ENCODE results near the gene FLNA. TPM values are rescaled to one million over a fixed set of nuclear protein-coding genes. Genes with fewer than 3 reads are reported as not detected.
"Not testable (repeated sequence)": the region's sequence is repeated elsewhere in the genome, so short reads cannot be mapped to it uniquely, and the experiment has no call there.

FLNA gene
- total RNA-seq, 2 donors from 2014 or later: 230 to 308 TPM

DNA sequence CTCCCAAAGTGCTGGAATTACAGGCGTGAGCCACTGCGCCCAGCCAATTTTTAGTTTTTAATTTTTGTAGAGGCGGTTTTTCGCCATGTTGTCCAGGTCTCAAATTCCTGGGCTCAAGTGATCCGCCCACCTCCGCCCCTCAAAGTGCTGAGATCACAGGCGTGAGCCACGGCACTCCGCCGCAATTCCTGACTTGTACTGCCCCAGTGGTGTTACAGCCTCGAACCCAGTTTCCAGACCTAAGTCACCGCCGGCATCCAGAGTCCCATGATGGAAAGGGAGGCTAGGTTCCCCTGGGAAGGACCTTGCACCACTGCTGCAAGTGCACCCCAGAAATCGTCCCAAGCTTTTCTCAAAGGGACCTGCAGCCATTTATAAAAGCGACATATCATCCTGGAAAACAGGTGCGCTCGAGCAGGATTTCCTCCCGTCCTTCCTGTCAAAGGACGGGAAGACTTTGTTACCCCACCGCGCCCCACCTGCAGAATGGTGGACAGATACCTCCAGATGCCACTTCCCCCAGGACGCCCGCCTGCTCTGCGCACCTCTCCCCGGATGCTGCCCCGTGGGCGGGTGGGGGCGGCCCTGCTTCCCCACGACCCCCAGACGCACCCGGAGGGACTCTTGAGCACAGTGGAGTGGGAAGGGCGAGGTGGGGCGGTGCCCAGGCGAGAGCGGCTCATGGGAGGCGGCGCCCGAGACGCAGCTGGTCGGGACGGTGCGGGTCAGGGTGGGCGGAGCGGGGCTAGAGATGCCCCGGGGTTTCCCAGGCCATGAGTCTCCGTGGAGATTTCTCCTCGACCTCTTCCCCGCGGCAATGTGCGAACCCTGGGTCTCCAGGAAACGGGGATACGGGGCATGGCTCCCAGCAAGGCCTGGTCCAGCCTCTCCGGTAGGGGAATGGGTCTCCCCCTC, 22.8 kb upstream of the FLNA start:
- Histone ChIP-seq H3K27me3 (no peaks in the 10 kb centered on the region), H3K36me3 (replicated peaks in 1 of 2; ENCODE audit: insufficient read depth in 1 of 2, low read depth in 2 of 2) (no peaks in the 10 kb centered on the region), H3K4me1 (peaks cover 20% of the 10 kb centered on the region), H3K4me3 (no peak overlapping the region), H3K9me3 (no peaks in the 10 kb centered on the region), H3K27ac (peak overlapping the region; percentile 89 to 99 (median 98))
- peak; percentile 81 to 86 (median 84) for DNase-seq
- TF ChIP-seq, protein P1, sequence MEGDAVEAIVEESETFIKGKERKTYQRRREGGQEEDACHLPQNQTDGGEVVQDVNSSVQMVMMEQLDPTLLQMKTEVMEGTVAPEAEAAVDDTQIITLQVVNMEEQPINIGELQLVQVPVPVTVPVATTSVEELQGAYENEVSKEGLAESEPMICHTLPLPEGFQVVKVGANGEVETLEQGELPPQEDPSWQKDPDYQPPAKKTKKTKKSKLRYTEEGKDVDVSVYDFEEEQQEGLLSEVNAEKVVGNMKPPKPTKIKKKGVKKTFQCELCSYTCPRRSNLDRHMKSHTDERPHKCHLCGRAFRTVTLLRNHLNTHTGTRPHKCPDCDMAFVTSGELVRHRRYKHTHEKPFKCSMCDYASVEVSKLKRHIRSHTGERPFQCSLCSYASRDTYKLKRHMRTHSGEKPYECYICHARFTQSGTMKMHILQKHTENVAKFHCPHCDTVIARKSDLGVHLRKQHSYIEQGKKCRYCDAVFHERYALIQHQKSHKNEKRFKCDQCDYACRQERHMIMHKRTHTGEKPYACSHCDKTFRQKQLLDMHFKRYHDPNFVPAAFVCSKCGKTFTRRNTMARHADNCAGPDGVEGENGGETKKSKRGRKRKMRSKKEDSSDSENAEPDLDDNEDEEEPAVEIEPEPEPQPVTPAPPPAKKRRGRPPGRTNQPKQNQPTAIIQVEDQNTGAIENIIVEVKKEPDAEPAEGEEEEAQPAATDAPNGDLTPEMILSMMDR (IDR thresholded peaks at IDR 0.05): no peak
- peak; percentile 43 to 60 (median 56) for TF ChIP-seq POLR2A (IDR thresholded peaks at IDR 0.05)
- peak; percentile 75 for ATAC-seq
- intact Hi-C loops (cut with DNase I): no loop called here
- 4 to 27% methylated on average over 2 to 44 of the region's 53 CpGs for WGBS, 2 donors

DNA sequence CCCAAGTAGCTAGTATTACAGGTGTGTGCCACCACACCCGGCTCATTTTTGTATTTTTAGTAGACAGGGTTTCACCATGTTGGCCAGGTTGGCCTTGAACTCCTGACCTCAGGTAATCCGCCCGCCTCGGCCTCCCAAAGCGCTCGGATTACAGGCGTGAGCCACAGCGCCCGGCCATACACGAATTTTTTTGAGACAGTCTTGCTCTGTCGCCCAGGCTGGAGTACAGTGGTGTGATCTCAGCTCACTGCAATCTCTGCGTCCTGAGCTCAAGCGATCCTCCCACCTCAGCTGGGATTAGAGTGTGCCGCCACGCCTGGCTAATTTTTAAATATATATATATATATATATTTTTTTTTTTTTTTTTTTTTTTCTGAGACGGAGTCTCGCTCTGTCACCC, 21.9 kb upstream of the FLNA start:
- H3K27me3 ChIP-seq; ATAC-seq; H3K36me3 ChIP-seq (replicated peaks in 1 of 2; ENCODE audit: insufficient read depth in 1 of 2, low read depth in 2 of 2); H3K9me3 ChIP-seq; H3K4me3 ChIP-seq; intact Hi-C loops (cut with DNase I): not testable (repeated sequence)
- peak; percentile 37 to 50 (median 46) for DNase-seq
- H3K27ac ChIP-seq: peak overlapping the region; percentile 89 to 99 (median 98)
- WGBS, 2 donors: 60 to 72% methylated on average over 6 to 8 of the region's 17 CpGs
- H3K4me1 ChIP-seq: peaks cover 18% of the 10 kb centered on the region

DNA sequence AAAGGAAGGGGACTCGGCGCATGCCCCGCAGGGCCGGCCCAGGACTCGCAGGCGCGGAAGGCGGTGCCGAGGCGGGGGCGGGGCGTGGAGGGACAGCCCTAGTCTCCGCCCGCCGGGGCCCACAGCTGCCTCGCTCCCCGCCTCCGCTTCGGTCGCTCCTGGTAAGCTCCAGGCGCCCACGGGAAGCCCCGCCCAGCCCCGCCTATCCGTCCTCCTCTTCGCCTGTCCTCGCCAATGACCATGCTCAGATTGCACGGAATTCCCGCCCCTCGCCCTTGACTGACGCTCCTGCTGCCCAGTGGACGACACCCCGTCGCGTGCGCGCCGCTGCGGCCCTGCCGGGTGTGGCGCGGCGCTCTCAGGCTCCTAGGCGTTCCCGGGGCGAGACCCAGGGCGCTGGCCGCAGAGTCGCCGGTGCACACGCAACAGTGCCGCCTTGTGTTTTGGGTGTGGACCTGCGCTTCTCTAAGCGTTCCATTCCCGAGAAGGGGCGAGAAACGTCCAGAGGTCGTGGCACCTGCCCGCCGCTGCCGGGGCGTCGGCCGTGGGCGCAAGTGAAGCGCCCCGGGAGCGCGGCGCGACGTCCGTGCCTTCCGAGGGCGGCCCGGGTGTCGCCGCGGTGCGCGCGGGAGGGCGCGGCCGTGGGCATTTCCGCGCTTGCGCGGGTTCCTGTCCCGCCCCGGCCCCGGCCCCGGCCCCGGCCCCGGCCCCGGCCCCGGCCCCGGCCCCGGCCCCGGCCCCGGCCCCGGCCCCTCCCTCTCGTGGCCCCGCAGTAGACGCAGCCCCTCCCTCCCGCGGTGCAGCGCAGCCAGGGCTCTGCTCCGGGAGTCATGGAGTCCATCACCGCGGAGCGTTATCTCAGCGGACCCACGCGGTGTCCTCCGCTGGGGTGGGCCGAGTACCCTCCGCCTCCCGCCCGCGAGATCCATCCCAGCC, 15.6 kb upstream of the FLNA start:
- 0% methylated on average over 10 of the region's 121 CpGs; no CpG with 5 or more reads in 1 of the 2 donors for WGBS, 2 donors
- H3K4me1 ChIP-seq; H3K9me3 ChIP-seq; H3K4me3 ChIP-seq; intact Hi-C loops (cut with DNase I); H3K36me3 ChIP-seq (replicated peaks in 1 of 2; ENCODE audit: insufficient read depth in 1 of 2, low read depth in 2 of 2); H3K27me3 ChIP-seq: not testable (repeated sequence)
- H3K27ac ChIP-seq: peak overlapping the region in 2 of 4 donors; percentile 44 to 73
- DNase-seq (peak in 1 of 4 donors; percentile 14), ATAC-seq (peak; percentile 91)

DNA sequence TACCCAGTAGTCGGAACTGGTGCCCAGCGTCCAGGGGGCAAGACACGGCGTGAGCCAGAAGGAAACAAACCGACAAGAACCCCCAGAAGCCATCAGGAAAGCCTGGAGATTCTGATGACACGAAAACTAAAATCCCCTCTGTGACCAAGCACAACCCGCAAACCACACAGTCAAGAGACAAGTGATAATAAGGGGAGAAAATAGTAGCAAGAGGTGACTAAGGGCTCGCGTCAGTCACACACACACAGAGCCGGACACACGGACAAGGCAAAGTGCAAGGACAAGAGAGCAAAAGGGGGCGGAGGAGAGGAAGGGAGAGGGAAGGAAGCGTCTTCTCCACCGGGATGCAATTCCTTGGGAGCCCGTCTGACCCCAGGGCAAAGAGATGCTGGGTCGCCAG, 14.2 kb upstream of the FLNA start:
- H3K4me1 ChIP-seq; H3K4me3 ChIP-seq; ATAC-seq; H3K27ac ChIP-seq; DNase-seq; H3K27me3 ChIP-seq; intact Hi-C loops (cut with DNase I); H3K9me3 ChIP-seq; H3K36me3 ChIP-seq (replicated peaks in 1 of 2; ENCODE audit: insufficient read depth in 1 of 2, low read depth in 2 of 2): not testable (repeated sequence)
- WGBS, 2 donors: no CpG with 5 or more reads among the region's 16 CpGs

DNA sequence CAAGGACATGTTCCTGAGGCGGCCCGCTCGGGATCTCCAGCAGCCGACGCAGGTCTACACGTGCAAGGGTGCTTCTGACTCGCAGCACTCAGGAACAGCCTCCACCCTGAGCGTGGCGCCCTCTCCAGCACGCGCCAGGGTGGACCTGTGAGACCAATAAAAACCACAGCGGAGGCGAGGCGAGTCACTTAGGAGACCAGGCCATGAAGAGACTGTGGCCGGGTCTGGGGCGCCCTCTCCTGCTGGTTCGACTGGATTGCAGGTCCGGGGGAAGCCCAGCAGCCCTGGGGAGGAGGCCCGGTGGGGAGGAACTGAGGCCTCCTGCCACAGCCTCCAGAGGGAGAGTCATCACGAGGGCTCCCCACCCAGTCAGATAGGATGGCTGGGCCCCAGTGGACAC, 13.7 kb upstream of the FLNA start:
- intact Hi-C loops (cut with DNase I); H3K27ac ChIP-seq; H3K9me3 ChIP-seq; DNase-seq; H3K27me3 ChIP-seq; H3K36me3 ChIP-seq (replicated peaks in 1 of 2; ENCODE audit: insufficient read depth in 1 of 2, low read depth in 2 of 2); H3K4me3 ChIP-seq; H3K4me1 ChIP-seq: not testable (repeated sequence)
- no CpG with 5 or more reads among the region's 20 CpGs for WGBS, 2 donors
- peak; percentile 33 for ATAC-seq

DNA sequence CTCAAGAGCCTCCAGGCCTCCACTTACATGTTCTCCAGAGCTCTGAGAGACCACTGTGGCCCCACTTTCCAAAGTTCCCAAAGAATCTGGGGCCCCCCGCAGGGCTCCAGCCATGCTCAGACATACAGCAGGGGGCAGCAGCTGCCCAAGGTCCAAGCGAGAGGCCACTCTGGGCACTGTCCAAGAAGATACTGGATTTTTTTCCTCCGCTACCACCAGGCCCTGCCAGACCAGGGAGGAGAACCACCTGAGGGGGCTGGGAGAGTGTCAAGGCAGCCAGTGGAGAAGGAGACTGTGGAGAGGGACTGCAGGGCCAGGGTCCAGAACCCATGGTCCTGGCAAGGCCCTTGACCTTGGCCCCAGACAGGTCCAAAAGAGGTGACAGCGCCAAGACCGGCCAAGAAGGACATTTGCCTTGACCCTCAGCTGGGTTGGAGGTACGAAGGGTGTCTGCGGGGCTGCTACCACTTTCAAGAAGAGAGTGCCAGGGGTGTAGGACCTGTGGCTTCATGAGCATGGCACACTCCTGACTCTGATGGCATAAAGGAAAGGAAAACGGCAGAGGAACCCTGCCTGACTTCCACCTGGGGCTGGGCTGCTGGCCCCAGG, 10.0 kb upstream of the FLNA start:
- no peaks in the 10 kb centered on the region for H3K36me3 ChIP-seq (replicated peaks in 1 of 2; ENCODE audit: insufficient read depth in 1 of 2, low read depth in 2 of 2)
- no peak for TF ChIP-seq POLR2A (IDR thresholded peaks at IDR 0.05)
- TF ChIP-seq, protein P1 (IDR thresholded peaks at IDR 0.05): peak in 6 of 7 experiments; percentile 10 to 45 (median 19)
- WGBS, 2 donors: 17% methylated on average over 8 of the region's 8 CpGs; no CpG with 5 or more reads in 1 of the 2 donors
- H3K4me3 ChIP-seq: no peak overlapping the region
- ATAC-seq: no peak
- peaks cover 18% of the 10 kb centered on the region for H3K4me1 ChIP-seq
- peak in 3 of 4 donors; percentile 28 to 54 (median 31) for DNase-seq
- H3K9me3 ChIP-seq: no peaks in the 10 kb centered on the region
- intact Hi-C loops (cut with DNase I): loop anchor here (5.0 kb wide), 1 partner anchor 52 kb away; no protein-coding TSS in a partner anchor
- H3K27ac ChIP-seq: no peak overlapping the region
- no peaks in the 10 kb centered on the region for H3K27me3 ChIP-seq
